HG03025 (cell line): Measurements from ENCODE around the gene RNF187.
"Not testable (repeated sequence)": the region's sequence is repeated elsewhere in the genome, so short reads cannot be mapped to it uniquely, and the experiment has no call there.

ENCODE experiments used
- ATAC-seq: cut with Tn5 transposase; IDR thresholded peaks from one replicate; pipeline ENCODE4 v1.9.1; 2021; ENCODE audit warnings: mild to moderate bottlenecking, moderate library complexity; ENCODE audit not compliant: unreplicated experiment, low FRiP score

RNF187 gene

DNA sequence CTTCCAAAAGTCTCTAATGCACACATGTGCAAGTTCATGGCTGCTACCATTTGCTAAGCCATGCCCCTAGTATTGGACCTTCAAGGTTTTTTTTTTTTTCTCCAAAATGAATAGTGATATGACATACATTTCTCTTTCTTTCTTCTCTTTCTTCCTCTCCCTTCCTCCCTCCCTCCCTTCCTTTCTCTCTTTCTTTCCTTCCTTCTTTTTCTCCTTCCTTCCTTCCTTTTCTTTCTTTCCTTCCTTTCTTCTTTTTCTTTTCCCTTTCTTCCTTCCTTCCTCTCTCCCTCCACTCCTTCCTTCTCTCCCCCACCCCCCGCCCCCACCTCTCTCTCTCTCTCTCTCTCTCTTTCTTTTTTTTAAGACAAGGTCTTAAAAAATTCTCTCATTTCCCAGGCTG, 3.4 kb upstream of the RNF187 start:
- ATAC-seq, result no peak

DNA sequence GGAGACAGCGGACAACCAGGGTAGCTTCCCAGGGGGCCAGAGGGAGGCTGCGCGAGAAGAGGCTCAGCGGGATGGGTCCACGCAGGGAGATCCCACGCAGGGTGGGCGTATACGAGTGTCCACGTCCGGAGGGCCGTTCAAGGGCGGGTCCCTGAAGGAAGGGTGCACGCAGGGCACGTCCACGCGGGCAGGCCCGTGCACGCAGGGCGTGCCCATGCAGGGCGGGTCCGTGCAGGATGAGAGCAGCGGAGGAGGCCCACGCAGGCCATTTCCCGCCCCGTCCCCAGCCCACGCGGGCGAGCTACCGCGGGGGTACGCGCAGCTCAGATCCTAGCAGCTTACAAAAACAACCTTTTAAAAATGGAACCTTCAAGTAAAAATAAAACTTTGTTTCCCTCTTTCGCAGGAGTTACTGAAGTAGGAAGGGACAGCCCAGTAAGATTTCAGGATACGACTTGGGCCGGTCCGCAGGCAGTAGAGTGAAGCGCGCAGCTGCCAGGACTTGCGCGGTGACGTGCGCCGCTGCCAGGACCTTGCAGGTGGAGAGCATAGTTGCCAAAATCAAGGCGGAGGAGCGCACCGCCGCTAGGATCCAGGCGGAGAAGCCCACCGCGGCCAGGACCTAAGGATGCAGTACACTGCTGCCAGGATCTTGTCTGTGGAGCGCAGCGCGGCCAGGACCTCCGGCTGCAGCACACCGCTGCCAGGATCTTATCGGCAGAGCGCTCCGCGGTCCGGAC, 416 bp upstream of the RNF187 start:
- peak; percentile 67 for ATAC-seq

GRCh38 chr1:228488125-228488817, 1.1 kb downstream of the RNF187 start:
- ATAC-seq, result no peak

DNA sequence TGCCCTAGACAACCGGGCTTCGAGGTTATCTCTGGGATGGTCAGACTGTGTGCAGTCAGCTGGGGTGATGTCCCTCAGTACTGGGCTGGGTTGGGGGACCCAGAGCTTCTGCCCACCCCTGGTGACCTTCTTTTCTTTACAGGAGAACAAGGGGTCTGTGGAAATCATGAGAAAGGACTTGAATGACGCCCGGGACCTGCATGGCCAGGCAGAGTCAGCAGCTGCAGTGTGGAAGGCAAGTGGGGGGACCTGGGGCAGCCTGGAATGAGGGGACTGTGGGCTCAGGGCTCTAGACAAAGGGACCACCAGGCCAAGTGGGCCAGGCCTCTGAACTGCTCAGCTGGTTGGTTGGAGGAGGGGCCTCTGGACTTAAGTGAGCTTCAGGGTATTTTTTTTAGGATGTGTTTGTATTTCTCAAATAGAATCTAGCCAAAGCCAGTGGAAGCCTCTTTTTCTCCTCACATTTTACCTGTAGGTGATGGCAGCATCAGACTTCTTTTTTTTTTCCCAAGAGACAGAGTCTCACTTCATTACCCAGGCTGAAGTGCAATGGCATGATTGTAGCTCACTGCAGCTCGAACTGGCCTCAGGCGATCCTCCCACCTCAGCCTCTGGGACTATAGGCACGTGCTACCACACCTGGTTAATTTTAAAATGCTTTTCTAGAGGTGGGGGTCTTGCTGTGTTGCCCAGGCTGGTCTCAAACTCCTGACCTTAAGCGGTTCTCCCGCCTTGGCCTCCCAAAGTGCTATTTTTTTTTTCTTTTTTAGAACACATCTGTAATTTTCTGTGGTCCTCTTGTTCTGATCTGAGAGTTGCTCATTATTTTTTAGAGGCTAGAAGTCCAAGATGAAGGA, 1.9 kb downstream of the RNF187 start:
- ATAC-seq, result no peak

- no peak for ATAC-seq
Measured at GRCh38 chr1:228490120-228491078, 3.2 kb downstream of the RNF187 start.

- no peak for ATAC-seq
Measured at GRCh38 chr1:228493141-228494043, 6.2 kb downstream of the RNF187 start.

DNA sequence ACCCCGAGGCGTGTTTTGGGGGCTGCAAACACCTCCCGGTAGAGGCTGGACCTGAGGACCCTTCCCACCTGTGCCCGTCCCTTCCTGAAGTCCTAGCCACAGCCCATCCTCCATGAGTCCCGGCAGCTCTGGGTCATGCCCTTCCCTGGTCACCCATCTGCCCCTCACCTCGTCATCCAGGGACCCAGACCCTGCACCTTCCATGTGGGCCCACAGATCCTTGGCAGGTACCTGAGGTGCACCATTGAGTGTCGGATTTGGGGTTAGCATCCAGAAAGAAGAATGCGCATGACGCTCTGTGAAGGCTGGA, 6.8 kb downstream of the RNF187 start:
- no peak for ATAC-seq

DNA sequence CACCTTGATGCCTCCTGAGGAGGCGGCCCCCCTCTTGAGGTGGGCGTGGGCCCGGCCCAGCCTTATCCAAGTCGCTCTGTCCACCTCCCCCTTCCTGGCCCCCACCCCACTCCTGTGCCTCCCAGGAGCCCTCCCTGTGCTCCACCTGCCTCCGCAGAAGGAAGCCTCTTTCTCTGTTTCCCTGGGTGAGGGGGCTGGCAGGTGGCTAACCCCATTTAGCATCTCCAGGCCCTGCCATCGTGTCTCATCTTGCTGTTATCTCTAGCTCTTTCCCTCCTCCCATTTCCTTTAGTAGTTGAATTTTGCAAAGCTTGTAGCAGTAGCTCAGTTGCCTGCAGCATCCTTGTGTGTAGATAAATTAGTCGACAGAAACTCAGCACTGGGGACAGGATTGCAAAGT, 7.2 kb downstream of the RNF187 start:
- ATAC-seq, result no peak

- no peak for ATAC-seq
Measured at GRCh38 chr1:228494970-228495853, 8.0 kb downstream of the RNF187 start.

GRCh38 chr1:228496084-228496483, 8.9 kb downstream of the RNF187 start:
- no peak for ATAC-seq

DNA sequence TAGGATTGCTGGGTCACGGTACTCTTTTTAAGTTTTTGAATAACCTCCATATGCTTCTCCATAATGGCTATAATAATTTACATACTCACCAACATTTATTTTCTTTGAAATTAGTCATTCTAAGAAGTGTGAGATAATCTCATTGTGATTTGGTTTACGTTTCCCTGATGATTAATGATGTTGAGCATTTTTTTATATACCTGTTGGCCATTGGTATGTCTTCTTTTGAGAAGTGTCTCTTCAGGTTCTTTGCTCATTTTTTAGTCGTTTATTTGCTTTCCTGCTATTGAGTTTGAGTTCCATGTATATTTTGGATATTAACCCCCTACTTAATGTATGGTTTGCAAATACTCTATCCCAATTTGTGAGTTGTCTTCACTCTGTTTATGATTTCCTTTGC, 9.3 kb downstream of the RNF187 start:
- ATAC-seq, result no peak

DNA sequence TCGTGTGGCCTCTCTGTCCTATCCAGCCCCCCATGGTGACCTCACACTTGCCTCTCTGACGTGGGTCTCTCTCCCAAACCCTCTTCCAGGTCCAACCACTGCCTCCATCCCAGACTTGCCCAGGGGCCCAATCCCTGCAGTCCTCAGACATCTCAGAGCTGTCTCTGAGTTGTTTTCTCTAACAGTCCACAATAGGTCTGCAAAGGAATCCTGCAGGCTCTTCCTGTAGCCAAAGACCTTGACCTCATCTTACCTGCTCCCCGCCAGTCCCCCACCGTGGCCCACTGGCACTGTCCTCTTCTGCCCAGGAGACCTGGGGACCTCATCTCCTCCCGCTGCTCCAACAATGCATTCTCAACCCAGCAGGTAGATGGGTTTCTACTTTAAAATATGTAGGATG, 10.0 kb downstream of the RNF187 start:
- no peak for ATAC-seq

DNA sequence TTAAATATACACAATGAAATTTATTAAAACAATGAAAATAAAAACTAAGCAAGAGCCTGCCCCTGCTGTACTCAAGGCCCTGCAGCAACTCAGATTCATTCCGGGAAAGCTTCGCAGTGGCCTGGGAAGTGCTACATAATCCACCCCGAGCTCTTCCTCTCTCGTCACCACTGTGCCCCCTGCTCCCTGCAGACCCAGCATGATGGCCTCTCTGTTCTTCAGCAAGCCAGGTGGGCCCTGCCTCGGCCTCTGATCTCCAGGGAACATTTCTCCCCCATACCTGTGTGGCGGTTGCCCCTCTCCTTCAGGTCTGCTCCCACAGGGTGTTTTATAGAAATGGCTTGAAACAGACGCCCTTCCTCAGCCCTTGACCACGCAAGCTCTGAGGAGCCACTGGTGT, 10.6 kb downstream of the RNF187 start:
- ATAC-seq, result no peak

- no peak for ATAC-seq
Measured at GRCh38 chr1:228500143-228500734, 13.1 kb downstream of the RNF187 start.

GRCh38 chr1:228500901-228501871, 14.0 kb downstream of the RNF187 start:
- peak; percentile 95 for ATAC-seq

DNA sequence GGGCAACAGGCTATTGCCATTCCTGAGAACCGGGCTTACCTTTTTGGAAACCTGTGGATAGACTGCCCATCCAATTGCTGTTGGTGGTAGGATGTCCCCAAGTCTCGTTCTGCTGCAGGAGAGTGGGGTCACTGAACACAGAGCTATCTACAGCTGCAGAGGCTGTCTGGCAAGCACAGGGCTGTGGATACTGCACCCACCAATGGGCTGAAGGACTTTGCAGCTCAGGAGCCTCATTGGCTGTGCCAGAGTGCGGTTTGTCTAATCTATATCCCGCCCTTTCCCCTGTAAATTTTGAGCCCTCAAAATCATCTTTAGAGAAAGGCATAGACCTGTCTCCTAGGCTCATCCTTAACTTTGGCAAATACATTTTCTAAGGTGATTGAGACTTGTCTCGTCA, 15.3 kb downstream of the RNF187 start:
- ATAC-seq, result no peak

DNA sequence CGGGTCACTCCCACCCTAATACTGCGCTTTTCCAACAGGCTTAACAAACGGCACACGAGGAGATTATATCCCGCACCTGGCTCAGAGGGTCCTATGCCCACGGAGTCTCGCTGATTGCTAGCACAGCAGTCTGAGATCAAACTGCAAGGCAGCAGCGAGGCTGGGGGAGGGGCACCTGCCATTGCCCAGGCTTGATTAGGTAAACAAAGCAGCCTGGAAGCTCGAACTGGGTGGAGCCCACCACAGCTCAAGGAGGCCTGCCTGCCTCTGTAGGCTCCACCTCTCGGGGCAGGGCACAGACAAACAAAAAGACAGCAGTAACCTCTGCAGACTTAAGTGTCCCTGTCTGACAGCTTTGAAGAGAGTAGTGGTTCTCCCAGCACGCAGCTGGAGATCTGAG, 18.8 kb downstream of the RNF187 start:
- not testable (repeated sequence) for ATAC-seq
